ENCODE data around the gene ELOVL2.

ELOVL2 gene

DNA sequence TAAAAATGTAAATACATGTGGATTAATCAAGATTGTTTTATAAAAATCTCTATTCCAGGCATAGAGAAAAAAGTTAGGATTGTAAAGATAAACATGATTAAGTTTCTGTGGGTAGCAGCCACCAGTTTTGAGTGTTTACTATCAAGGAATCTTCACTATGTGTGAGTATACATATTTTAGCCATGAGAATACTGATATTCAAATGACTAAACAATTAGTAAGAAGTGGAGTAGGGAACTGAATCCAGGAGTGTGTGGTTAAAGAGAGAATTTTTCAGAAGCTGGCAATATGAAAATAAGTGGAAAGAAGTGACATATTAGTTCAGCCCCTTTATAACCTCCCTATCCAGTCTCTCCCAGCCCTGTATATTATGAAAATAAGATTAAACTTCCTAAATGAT, 10.3 kb downstream of the ELOVL2 start:
- no peak overlapping the region for H3K4me3 ChIP-seq (ENCODE audit: low read depth, low read length)
- TF ChIP-seq, protein P1, sequence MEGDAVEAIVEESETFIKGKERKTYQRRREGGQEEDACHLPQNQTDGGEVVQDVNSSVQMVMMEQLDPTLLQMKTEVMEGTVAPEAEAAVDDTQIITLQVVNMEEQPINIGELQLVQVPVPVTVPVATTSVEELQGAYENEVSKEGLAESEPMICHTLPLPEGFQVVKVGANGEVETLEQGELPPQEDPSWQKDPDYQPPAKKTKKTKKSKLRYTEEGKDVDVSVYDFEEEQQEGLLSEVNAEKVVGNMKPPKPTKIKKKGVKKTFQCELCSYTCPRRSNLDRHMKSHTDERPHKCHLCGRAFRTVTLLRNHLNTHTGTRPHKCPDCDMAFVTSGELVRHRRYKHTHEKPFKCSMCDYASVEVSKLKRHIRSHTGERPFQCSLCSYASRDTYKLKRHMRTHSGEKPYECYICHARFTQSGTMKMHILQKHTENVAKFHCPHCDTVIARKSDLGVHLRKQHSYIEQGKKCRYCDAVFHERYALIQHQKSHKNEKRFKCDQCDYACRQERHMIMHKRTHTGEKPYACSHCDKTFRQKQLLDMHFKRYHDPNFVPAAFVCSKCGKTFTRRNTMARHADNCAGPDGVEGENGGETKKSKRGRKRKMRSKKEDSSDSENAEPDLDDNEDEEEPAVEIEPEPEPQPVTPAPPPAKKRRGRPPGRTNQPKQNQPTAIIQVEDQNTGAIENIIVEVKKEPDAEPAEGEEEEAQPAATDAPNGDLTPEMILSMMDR (IDR thresholded peaks at IDR 0.05; ENCODE audit: low read depth, low read length): no peak
- TF ChIP-seq, protein P2, sequence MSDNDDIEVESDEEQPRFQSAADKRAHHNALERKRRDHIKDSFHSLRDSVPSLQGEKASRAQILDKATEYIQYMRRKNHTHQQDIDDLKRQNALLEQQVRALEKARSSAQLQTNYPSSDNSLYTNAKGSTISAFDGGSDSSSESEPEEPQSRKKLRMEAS (IDR thresholded peaks at IDR 0.05; ENCODE audit: low read depth, low read length): no peak
- TF ChIP-seq POLR2A (IDR thresholded peaks at IDR 0.05; ENCODE audit: extremely low read depth, insufficient read length) (no peak), MYC (IDR thresholded peaks at IDR 0.05; ENCODE audit: low read depth, low read length) (no peak)
- DNase-seq (ENCODE audit: low read depth): no peak

DNA sequence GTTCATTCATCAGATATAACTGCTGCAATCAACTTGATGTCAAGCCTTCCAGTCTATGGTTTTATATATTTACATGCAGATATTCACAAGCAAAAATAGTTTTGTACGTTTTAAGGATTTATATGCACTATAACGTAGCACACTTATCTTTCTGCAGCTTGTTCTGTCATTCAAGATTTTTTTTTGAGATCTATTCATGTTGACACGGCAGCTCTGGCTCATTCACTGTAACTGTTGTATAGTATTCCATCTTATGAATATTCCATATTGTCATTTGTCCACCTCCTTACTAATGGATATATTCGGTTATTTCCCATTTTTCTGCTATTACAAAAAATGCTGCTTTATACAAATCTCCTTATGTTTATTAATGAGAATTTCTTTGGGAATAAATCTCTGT, 13.2 kb downstream of the ELOVL2 start:
- TF ChIP-seq, protein P2 (IDR thresholded peaks at IDR 0.05; ENCODE audit: low read depth, low read length): no peak
- TF ChIP-seq MYC (IDR thresholded peaks at IDR 0.05; ENCODE audit: low read depth, low read length): no peak
- TF ChIP-seq, protein P1 (IDR thresholded peaks at IDR 0.05; ENCODE audit: low read depth, low read length): no peak
- no peak for TF ChIP-seq POLR2A (IDR thresholded peaks at IDR 0.05; ENCODE audit: extremely low read depth, insufficient read length)
- DNase-seq (ENCODE audit: low read depth): no peak
- no peak overlapping the region for H3K4me3 ChIP-seq (ENCODE audit: low read depth, low read length)

- no peak for DNase-seq (ENCODE audit: low read depth)
- TF ChIP-seq, protein P1 (IDR thresholded peaks at IDR 0.05; ENCODE audit: low read depth, low read length): no peak
- no peak for TF ChIP-seq POLR2A (IDR thresholded peaks at IDR 0.05; ENCODE audit: extremely low read depth, insufficient read length)
- TF ChIP-seq, protein P2 (IDR thresholded peaks at IDR 0.05; ENCODE audit: low read depth, low read length): no peak
- no peak for TF ChIP-seq MYC (IDR thresholded peaks at IDR 0.05; ENCODE audit: low read depth, low read length)
- H3K4me3 ChIP-seq (ENCODE audit: low read depth, low read length): no peak overlapping the region
These were observed 15.1 kb downstream of the ELOVL2 start for GRCh38 chr6:11028959-11029358.

GRCh38 chr6:11027565-11028110, 16.5 kb downstream of the ELOVL2 start:
- no peak for DNase-seq (ENCODE audit: low read depth)
- TF ChIP-seq POLR2A (IDR thresholded peaks at IDR 0.05; ENCODE audit: extremely low read depth, insufficient read length) (no peak), MYC (IDR thresholded peaks at IDR 0.05; ENCODE audit: low read depth, low read length) (no peak)
- TF ChIP-seq, protein P2 (IDR thresholded peaks at IDR 0.05; ENCODE audit: low read depth, low read length): no peak
- TF ChIP-seq, protein P1 (IDR thresholded peaks at IDR 0.05; ENCODE audit: low read depth, low read length): no peak
- no peak overlapping the region for H3K4me3 ChIP-seq (ENCODE audit: low read depth, low read length)

GRCh38 chr6:11025921-11026635, 18.0 kb downstream of the ELOVL2 start:
- H3K4me3 ChIP-seq (ENCODE audit: low read depth, low read length): no peak overlapping the region
- no peak for TF ChIP-seq POLR2A (IDR thresholded peaks at IDR 0.05; ENCODE audit: extremely low read depth, insufficient read length)
- TF ChIP-seq, protein P2 (IDR thresholded peaks at IDR 0.05; ENCODE audit: low read depth, low read length): no peak
- TF ChIP-seq, protein P1 (IDR thresholded peaks at IDR 0.05; ENCODE audit: low read depth, low read length): no peak
- no peak for DNase-seq (ENCODE audit: low read depth)
